CD4-positive, alpha-beta memory T cell (primary cell): ENCODE results near the gene LIPC. TPM values are rescaled to one million over a fixed set of nuclear protein-coding genes. Genes with fewer than 3 reads are reported as not detected.
A peak's percentile ranks its signal among the peaks of the same experiment; 100 is the strongest.

Source experiments
- CTCF ChIA-PET: fragments of 350-600 bp; sonication (Branson Sonifier 250); formaldehyde crosslinking; loops from one replicate; lab custom pipeline; 2021; ENCODE audit warnings: inconsistent platforms; ENCODE audit not compliant: partially characterized antibody; lab: Charles Lee
- POLR2A ChIA-PET: fragments of 350-600 bp; sonication (Branson Sonifier 250); formaldehyde crosslinking; loops from one replicate; lab custom pipeline; 2021; ENCODE audit not compliant: partially characterized antibody; lab: Charles Lee
- DNase-seq, 5 donors: peaks; one replicate each; pipeline versions ENCODE4 v3.0.0 to v3.0.0-alpha.2; 2020 to 2022; ENCODE audit warnings: mixed read lengths in 1 of 5
- H3K27ac ChIP-seq: one replicate; pipeline ENCODE4 v1.7.0; 2013; ENCODE audit warnings: low read depth, low read length
- H3K27me3 ChIP-seq: 2 replicates; pipeline ENCODE4 v1.7.0; 2013; ENCODE audit warnings: mild to moderate bottlenecking, low read length, moderate library complexity; ENCODE audit not compliant: insufficient read depth
- H3K36me3 ChIP-seq: 2 replicates; pipeline ENCODE4 v1.7.0; 2013; ENCODE audit warnings: mild to moderate bottlenecking, low read length, moderate library complexity; ENCODE audit not compliant: insufficient read depth
- H3K4me1 ChIP-seq: 2 replicates; pipeline ENCODE4 v1.7.0; 2013; ENCODE audit warnings: mild to moderate bottlenecking, low read length, moderate library complexity; ENCODE audit not compliant: insufficient read depth
- H3K4me3 ChIP-seq, 2 donors: one replicate each; pipeline ENCODE4 v1.7.0; 2013; ENCODE audit warnings: low read length in 2 of 2, mild to moderate bottlenecking in 1 of 2
- H3K9me3 ChIP-seq, 2 donors: one replicate each; pipeline ENCODE4 v1.7.0; 2013; ENCODE audit warnings: low read length in 2 of 2, control low read depth in 1 of 2; ENCODE audit not compliant: control insufficient read depth in 1 of 2
- H3K27ac Mint-ChIP-seq, 7 donors: one replicate each; pipeline ENCODE4 v1.8.0; 2020 to 2021; ENCODE audit warnings: mixed read lengths in 7 of 7, mild to moderate bottlenecking in 6 of 7, inconsistent platforms in 3 of 7, moderate library complexity in 3 of 7
- H3K27me3 Mint-ChIP-seq, 2 donors: one replicate each; pipeline ENCODE4 v1.8.0; 2020 to 2021; ENCODE audit warnings: mixed read lengths in 2 of 2
- H3K36me3 Mint-ChIP-seq, 2 donors: one replicate each; pipeline ENCODE4 v1.8.0; 2020 to 2021; ENCODE audit warnings: mixed read lengths in 2 of 2, inconsistent platforms in 1 of 2, mild to moderate bottlenecking in 1 of 2
- H3K4me1 Mint-ChIP-seq, 4 donors: one replicate each; pipeline ENCODE4 v1.8.0; 2020 to 2021; ENCODE audit warnings: mixed read lengths in 4 of 4, mild to moderate bottlenecking in 1 of 4
- H3K4me3 Mint-ChIP-seq, 8 donors: one replicate each; pipeline ENCODE4 v1.8.0; 2020 to 2021; ENCODE audit warnings: mixed read lengths in 8 of 8, mild to moderate bottlenecking in 7 of 8, moderate library complexity in 6 of 8, inconsistent platforms in 3 of 8
- H3K9me3 Mint-ChIP-seq, 8 donors: one replicate each; pipeline ENCODE4 v1.8.0; 2020 to 2021; ENCODE audit warnings: mixed read lengths in 8 of 8, mild to moderate bottlenecking in 5 of 8, inconsistent platforms in 3 of 8, moderate library complexity in 1 of 8
- intact Hi-C: fragments of 100-400 bp; cut with micrococcal nuclease; formaldehyde crosslinking; loops from one replicate; pipeline ENCODE4 v1.15.1; 2023
- polyA plus RNA-seq, 2 donors: library from polyadenylated mRNA; unstranded; fragments of 300-500 nt; fragmentation: Illumina TruSeq; gene quantifications; one replicate each; pipeline ENCODE4 v1.2.3, GENCODE V29; 2021
- total RNA-seq, 2 experiments: library from RNA; stranded (reverse); gene quantifications; one replicate each; pipeline ENCODE4 v1.2.3, GENCODE V29; 2021

The LIPC gene
- total and polyA plus RNA-seq, 4 experiments from 2014 or later: 0.25 to 2.4 (median 0.41) TPM; not detected in 1

DNA sequence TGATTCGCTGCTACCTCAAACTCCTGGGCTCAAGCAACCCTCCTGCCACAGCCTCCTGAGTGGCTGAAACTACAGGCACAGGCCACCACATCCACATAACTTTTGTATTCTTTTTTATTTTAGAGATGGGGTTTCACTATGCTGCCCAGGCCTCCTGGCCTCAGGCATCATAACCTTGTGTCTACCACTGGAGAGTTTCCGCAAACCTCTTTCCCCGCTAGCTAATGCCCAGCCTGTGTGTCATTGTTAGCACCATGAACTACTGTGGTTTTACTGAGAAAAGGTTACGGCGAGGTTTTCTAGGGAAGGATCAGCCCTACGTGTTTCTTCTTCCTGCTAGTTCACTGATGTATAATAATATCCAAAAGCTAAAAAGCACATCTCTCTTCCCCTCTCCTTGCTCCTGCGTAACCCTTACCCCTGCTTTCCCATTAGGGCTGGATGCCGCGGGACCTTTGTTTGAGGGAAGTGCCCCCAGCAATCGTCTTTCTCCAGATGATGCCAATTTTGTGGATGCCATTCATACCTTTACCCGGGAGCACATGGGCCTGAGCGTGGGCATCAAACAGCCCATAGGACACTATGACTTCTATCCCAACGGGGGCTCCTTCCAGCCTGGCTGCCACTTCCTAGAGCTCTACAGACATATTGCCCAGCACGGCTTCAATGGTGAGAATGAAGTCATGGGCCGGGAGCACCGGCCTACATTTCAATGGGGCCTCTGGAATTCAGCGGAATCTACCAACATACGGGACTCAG, 113.7 kb downstream of the LIPC start:
- DNase-seq: peak in 1 of 5 donors; percentile 11
- peaks cover 19% of the 10 kb centered on the region for H3K4me1 ChIP-seq

DNA sequence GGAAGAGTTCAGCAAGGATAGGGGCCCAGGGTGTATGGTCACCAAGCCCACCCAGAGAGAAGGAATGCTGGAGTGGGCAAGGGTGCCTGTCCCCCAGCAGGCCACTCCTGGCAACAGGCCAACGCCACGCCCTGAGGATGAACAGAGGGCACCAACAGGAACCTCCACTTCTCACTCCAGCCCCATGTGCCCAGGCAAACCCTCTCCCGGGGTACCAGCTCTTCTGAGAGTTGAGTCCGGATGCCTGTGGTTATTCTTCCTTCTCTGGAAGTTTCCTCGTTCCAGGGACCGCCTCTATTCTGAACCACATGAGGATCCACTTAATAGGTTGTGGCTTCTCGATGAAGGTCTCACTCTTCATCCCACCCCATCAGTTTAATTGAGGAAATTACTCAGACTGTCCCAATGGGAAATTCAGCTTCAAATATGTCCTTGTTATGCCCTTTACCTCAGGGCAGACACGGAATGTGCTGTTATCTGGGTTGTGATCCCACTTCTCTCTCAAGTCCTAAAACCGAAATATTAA, 114.3 kb downstream of the LIPC start:
- Histone ChIP-seq H3K4me3 (no peak overlapping the region), H3K27me3 (no peaks in the 10 kb centered on the region), H3K4me1 (peaks cover 19% of the 10 kb centered on the region), H3K27ac (no peak overlapping the region), H3K9me3 (no peaks in the 10 kb centered on the region), H3K36me3 (no peaks in the 10 kb centered on the region)
- no peaks in the 10 kb centered on the region for H3K27me3 Mint-ChIP-seq
- peaks cover 13 to 29% (median 19%) of the 10 kb centered on the region in 4 donors for H3K4me1 Mint-ChIP-seq
- intact Hi-C loops: no loop called here
- H3K36me3 Mint-ChIP-seq: no peaks in the 10 kb centered on the region
- H3K4me3 Mint-ChIP-seq: peak overlapping the region in 2 of 8 donors; percentile 43 to 74
- POLR2A ChIA-PET: no interaction called here
- CTCF ChIA-PET: no interaction called here
- no peak for DNase-seq
- H3K27ac Mint-ChIP-seq: peak overlapping the region in 2 of 7 donors; percentile 14 to 49
- no peaks in the 10 kb centered on the region for H3K9me3 Mint-ChIP-seq

More for the DNA sequence above, 113.7 kb downstream of the LIPC start:
- H3K4me3 ChIP-seq: no peak overlapping the region
- peaks cover 0 to 2% (median 0%) of the 10 kb centered on the region in 8 donors for H3K9me3 Mint-ChIP-seq
- no peaks in the 10 kb centered on the region for H3K27me3 Mint-ChIP-seq
- ChIA-PET POLR2A (no interaction called here), CTCF (no interaction called here)
- peak overlapping the region; percentile 45 to 89 (median 72) for H3K27ac Mint-ChIP-seq
- no peaks in the 10 kb centered on the region for H3K36me3 ChIP-seq
- H3K9me3 ChIP-seq: no peaks in the 10 kb centered on the region
- H3K4me3 Mint-ChIP-seq: peak overlapping the region in 6 of 8 donors; percentile 14 to 74 (median 43)
- H3K4me1 Mint-ChIP-seq: peaks cover 12 to 26% (median 17%) of the 10 kb centered on the region in 4 donors
- H3K27ac ChIP-seq: no peak overlapping the region
- intact Hi-C loops: no loop called here
- no peaks in the 10 kb centered on the region for H3K36me3 Mint-ChIP-seq
- H3K27me3 ChIP-seq: no peaks in the 10 kb centered on the region

DNA sequence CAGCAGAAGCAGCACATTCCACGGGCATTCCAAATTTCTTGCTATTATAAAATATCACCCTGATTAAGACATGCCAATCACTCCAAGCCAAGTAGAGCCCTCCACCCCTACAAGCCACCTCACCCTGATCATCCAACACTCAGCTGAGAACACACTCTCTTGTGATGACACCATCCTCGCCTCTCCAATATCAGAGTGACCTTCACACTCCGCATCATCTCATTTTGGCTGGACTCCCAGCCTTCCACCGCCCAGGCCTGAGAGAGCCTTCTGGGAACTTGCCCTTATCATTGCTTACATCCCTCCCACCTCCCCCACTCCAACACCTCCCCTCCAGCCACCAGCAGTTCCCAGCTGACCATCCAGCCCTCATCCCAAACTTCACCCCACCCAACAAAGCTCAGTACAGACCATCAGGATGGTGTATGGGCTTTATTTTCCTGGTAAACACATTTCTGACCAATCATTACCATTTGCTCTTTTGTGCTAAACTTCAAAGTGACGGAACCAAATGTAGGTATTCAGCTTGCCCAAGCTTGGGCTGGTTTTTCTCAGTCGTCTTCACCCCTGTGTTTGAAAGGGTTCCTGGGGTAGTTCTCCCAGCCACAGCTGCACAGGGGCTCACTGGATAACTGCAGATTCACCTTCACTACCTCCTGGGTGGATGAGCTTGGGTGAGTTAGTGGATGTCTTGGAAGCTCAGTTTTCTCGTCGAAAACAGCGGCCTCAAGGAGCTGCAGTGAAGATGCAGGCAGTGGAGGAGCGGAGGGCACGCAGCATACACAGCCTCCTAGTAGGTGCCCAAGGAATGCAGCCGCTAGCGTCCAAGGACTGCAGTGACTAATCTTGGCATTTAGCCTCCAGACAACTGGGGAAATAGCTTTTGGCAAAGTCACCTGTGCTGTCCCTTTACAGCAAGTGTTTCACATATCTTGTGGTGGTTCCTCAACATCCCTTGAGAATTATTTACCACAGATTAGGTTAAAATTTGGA, 115.1 kb downstream of the LIPC start:
- POLR2A ChIA-PET: no interaction called here
- CTCF ChIA-PET: no interaction called here
- Histone ChIP-seq H3K27me3 (no peaks in the 10 kb centered on the region), H3K27ac (no peak overlapping the region), H3K4me3 (no peak overlapping the region), H3K36me3 (no peaks in the 10 kb centered on the region), H3K9me3 (no peaks in the 10 kb centered on the region), H3K4me1 (peaks cover 19% of the 10 kb centered on the region)
- Mint-ChIP-seq H3K9me3 (no peaks in the 10 kb centered on the region), H3K27ac (peak overlapping the region in 4 of 7 donors; percentile 11 to 92 (median 58)), H3K4me1 (peaks cover 18 to 37% (median 25%) of the 10 kb centered on the region in 4 donors), H3K27me3 (no peaks in the 10 kb centered on the region), H3K4me3 (no peak overlapping the region), H3K36me3 (no peaks in the 10 kb centered on the region)
- intact Hi-C loops: no loop called here
- DNase-seq: no peak

DNA sequence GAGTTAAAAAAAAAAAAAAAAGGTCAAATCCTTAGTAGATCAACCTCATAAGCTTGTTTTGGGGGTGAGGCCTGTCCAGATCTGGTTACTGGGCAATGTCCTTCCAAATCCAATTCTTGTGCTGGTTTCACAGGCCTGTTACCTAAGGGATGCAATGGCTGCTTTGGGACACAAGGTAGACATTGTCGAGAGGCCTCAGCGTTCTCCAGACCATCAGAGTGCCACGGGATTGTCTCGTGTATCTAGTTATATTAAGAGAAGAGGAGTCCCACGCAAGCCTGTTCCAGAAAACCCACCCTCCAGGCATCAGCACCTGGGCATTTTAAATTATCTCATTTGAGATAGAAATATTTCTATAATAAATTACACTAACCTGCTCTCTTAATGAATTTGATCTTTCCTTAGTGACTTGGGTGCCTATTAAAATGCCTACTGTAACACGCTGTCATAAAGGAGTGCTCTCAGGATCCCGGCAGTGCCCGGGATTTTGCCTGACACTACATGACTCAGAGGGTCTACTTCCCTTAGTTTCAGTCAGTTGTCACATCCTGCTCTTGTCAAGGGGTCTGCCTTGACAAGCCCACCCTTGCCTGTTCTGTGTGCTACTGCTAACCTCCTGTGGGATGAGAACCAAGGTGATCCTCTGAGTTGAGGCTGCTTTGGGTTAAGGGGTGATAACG, 116.0 kb downstream of the LIPC start:
- Histone ChIP-seq H3K27me3 (no peaks in the 10 kb centered on the region), H3K4me3 (no peak overlapping the region), H3K36me3 (no peaks in the 10 kb centered on the region), H3K27ac (no peak overlapping the region), H3K4me1 (peaks cover 19% of the 10 kb centered on the region), H3K9me3 (no peaks in the 10 kb centered on the region)
- intact Hi-C loops: no loop called here
- Mint-ChIP-seq H3K4me1 (peaks cover 16 to 37% (median 25%) of the 10 kb centered on the region in 4 donors), H3K4me3 (peak overlapping the region in 1 of 8 donors; percentile 40), H3K9me3 (no peaks in the 10 kb centered on the region), H3K27ac (no peak overlapping the region), H3K27me3 (no peaks in the 10 kb centered on the region), H3K36me3 (no peaks in the 10 kb centered on the region)
- DNase-seq: no peak
- ChIA-PET CTCF (no interaction called here), POLR2A (no interaction called here)

DNA sequence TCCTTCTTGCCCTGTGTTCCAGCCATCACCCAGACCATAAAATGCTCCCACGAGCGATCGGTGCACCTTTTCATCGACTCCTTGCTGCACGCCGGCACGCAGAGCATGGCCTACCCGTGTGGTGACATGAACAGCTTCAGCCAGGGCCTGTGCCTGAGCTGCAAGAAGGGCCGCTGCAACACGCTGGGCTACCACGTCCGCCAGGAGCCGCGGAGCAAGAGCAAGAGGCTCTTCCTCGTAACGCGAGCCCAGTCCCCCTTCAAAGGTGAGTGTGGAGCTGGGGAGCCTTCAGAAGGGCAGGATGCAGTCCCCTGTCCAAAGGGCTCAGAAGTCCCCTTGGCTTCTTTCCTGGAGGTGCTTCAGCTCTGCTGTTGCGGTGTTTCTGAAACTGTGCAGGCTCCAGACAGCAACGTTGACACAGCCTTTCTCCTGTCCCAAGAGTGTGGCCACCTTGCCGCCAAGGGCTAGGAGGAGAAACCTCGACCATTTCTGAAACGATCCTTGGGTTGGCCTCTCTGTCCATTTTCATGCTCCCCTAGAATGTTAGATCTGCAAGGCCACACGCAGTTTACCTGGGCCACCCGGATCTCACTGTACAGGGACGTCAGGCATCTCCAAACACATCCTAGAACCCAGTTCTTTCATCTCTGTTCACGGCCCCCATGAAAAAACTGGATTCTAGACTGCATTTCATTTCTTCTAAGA, 116.7 kb downstream of the LIPC start:
- no peak overlapping the region for H3K4me3 Mint-ChIP-seq
- Histone ChIP-seq H3K27me3 (no peaks in the 10 kb centered on the region), H3K4me3 (no peak overlapping the region), H3K36me3 (no peaks in the 10 kb centered on the region), H3K9me3 (no peaks in the 10 kb centered on the region), H3K4me1 (peaks cover 19% of the 10 kb centered on the region), H3K27ac (no peak overlapping the region)
- no peak overlapping the region for H3K27ac Mint-ChIP-seq
- POLR2A ChIA-PET: no interaction called here
- H3K36me3 Mint-ChIP-seq: no peaks in the 10 kb centered on the region
- no peaks in the 10 kb centered on the region for H3K9me3 Mint-ChIP-seq
- CTCF ChIA-PET: no interaction called here
- intact Hi-C loops: no loop called here
- H3K4me1 Mint-ChIP-seq: peaks cover 16 to 37% (median 24%) of the 10 kb centered on the region in 4 donors
- no peak for DNase-seq
- H3K27me3 Mint-ChIP-seq: no peaks in the 10 kb centered on the region

DNA sequence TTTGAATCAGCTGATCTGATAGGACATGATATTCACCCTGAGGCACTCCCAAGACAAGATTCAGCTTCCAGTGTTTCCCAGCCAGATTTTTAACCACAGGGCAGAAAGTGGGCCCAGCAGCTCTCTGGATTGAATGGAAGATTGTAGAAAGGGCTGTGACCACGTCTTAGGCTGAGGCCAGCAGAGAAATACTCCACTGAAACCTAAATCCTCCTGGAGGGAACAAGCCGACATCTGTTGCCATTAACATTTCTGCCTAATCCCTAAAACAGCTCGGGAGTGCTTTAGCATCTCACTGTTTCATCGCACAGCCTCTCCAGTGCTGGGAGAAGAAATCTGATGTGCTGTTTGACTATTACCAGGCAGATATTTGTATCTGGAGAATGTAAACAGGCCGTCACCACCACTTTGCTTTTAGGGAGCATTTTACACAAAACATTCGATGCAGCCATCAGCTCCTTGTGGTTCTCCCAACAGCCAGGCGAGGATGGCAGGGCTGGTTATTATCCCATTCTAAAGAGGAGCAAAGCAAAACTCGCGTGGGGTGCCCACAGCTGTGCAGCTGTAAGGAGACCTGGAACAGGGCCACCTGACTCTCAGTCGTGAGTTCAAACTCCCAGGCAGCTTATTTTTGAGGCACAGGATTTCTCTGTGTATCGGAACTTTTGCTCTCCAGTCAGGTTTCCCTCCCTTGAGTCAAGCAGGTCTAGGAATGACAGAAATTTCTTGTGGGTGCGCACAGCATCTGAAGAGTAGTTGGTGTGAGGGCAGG, 117.4 kb downstream of the LIPC start:
- H3K9me3 ChIP-seq: no peaks in the 10 kb centered on the region
- Mint-ChIP-seq H3K27me3 (no peaks in the 10 kb centered on the region), H3K27ac (peak overlapping the region in 1 of 7 donors; percentile 37), H3K4me3 (no peak overlapping the region), H3K4me1 (peaks cover 16 to 37% (median 24%) of the 10 kb centered on the region in 4 donors), H3K9me3 (no peaks in the 10 kb centered on the region), H3K36me3 (no peaks in the 10 kb centered on the region)
- intact Hi-C loops: no loop called here
- no peak overlapping the region for H3K4me3 ChIP-seq
- no peaks in the 10 kb centered on the region for H3K27me3 ChIP-seq
- H3K4me1 ChIP-seq: peaks cover 19% of the 10 kb centered on the region
- CTCF ChIA-PET: no interaction called here
- no peak for DNase-seq
- H3K36me3 ChIP-seq: no peaks in the 10 kb centered on the region
- H3K27ac ChIP-seq: no peak overlapping the region
- POLR2A ChIA-PET: no interaction called here
